ENCODE results near the gene TEX28. TPM values are rescaled to one million over a fixed set of nuclear protein-coding genes. Genes with fewer than 3 reads are reported as not detected.
"Not testable (repeated sequence)": the region's sequence is repeated elsewhere in the genome, so short reads cannot be mapped to it uniquely, and the experiment has no call there.

The TEX28 gene
- total RNA-seq = not detected
- long read RNA-seq = 0 reads

GRCh38 chrX:154294791-154295574 is at the start of gene TEX28:
Gene TEX28 (minus strand): TSS chrX:154295124. CDS start chrX:154292117, 3,007 bp downstream.
- intact Hi-C loops (cut with DNase I) = no loop called here
- Histone ChIP-seq H3K36me3 (no peaks in the 10 kb centered on the region), H3K9me3 (no peaks in the 10 kb centered on the region), H3K4me1 (no peaks in the 10 kb centered on the region), H3K4me3 (no peak within 1 kb of the TSS), H3K27ac (no peak within 1 kb of the TSS), H3K27me3 (no peaks in the 10 kb centered on the region)
- ATAC-seq (no peak), DNase-seq (no peak)
- no peak for TF ChIP-seq CTCF (IDR thresholded peaks at IDR 0.05)

GRCh38 chrX:154343620-154344019 is 48.7 kb upstream of the TEX28 start:
- H3K9me3 ChIP-seq; intact Hi-C loops (cut with DNase I); H3K36me3 ChIP-seq; H3K4me1 ChIP-seq; H3K4me3 ChIP-seq; H3K27me3 ChIP-seq; DNase-seq; H3K27ac ChIP-seq: not testable (repeated sequence)
- peak; percentile 61 for ATAC-seq

GRCh38 chrX:154343063-154343462 is 48.1 kb upstream of the TEX28 start:
- H3K4me3 ChIP-seq; H3K27me3 ChIP-seq; H3K27ac ChIP-seq; H3K4me1 ChIP-seq; intact Hi-C loops (cut with DNase I); H3K36me3 ChIP-seq; DNase-seq; H3K9me3 ChIP-seq; ATAC-seq: not testable (repeated sequence)

- H3K9me3 ChIP-seq; H3K4me1 ChIP-seq; intact Hi-C loops (cut with DNase I); H3K27ac ChIP-seq; H3K27me3 ChIP-seq; H3K36me3 ChIP-seq; DNase-seq: not testable (repeated sequence)
- ATAC-seq = peak; percentile 89
- peak overlapping the region; percentile 19 for H3K4me3 ChIP-seq
Measured at GRCh38 chrX:154341399-154342298, 46.7 kb upstream of the TEX28 start.

- Histone ChIP-seq H3K9me3 (no peaks in the 10 kb centered on the region), H3K4me1 (no peaks in the 10 kb centered on the region), H3K36me3 (no peaks in the 10 kb centered on the region), H3K27me3 (no peaks in the 10 kb centered on the region), H3K27ac (no peak overlapping the region), H3K4me3 (no peak overlapping the region)
- ATAC-seq = no peak
- DNase-seq = no peak
- no peak for TF ChIP-seq CTCF (IDR thresholded peaks at IDR 0.05)
- intact Hi-C loops (cut with DNase I) = no loop called here
Measured at GRCh38 chrX:154334496-154334895, 39.6 kb upstream of the TEX28 start.

- intact Hi-C loops (cut with DNase I) = no loop called here
- H3K4me1 ChIP-seq = no peaks in the 10 kb centered on the region
- no peak overlapping the region for H3K4me3 ChIP-seq
- no peaks in the 10 kb centered on the region for H3K27me3 ChIP-seq
- ATAC-seq (no peak), DNase-seq (no peak)
- TF ChIP-seq CTCF (IDR thresholded peaks at IDR 0.05) = no peak
- no peak overlapping the region for H3K27ac ChIP-seq
- H3K9me3 ChIP-seq = no peaks in the 10 kb centered on the region
- no peaks in the 10 kb centered on the region for H3K36me3 ChIP-seq
Measured at GRCh38 chrX:154333837-154334271, 38.9 kb upstream of the TEX28 start.

- no peak overlapping the region for H3K27ac ChIP-seq
- no peaks in the 10 kb centered on the region for H3K36me3 ChIP-seq
- no peak for DNase-seq
- H3K27me3 ChIP-seq = no peaks in the 10 kb centered on the region
- TF ChIP-seq CTCF (IDR thresholded peaks at IDR 0.05) = no peak
- no peaks in the 10 kb centered on the region for H3K9me3 ChIP-seq
- no peaks in the 10 kb centered on the region for H3K4me1 ChIP-seq
- H3K4me3 ChIP-seq = no peak overlapping the region
- intact Hi-C loops (cut with DNase I) = no loop called here
- no peak for ATAC-seq
Measured at GRCh38 chrX:154333116-154333515, 38.2 kb upstream of the TEX28 start.

Measured in upper lobe of right lung (tissue), 1 donor.